H1 (cell line): ENCODE measurements around the gene ANKRD34B. TPM values are rescaled to one million over a fixed set of nuclear protein-coding genes. Genes with fewer than 3 reads are reported as not detected.

Experiments used
- CTCF ChIP-seq, 3 experiments: IDR thresholded peaks; 1 replicate in 2 of 3; 2 replicates in 1 of 3; pipeline versions ENCODE4 v1.5.1 to v1.6.1; 2011; ENCODE audit warnings: low read length in 3 of 3, mild to moderate bottlenecking in 3 of 3, inconsistent platforms in 2 of 3, low read depth in 1 of 3, moderate library complexity in 1 of 3; ENCODE audit not compliant: insufficient read depth in 1 of 3; ENCODE audit errors: control extremely low read depth in 1 of 3
- polyA plus RNA-seq, 7 experiments: library from polyadenylated mRNA; depleted of rRNA in 3 of 7; stranded (reverse) in 5 of 7; unstranded in 2 of 7; fragments of >200 nt in 5 of 7; fragments of 200-250 nt in 2 of 7; gene quantifications; 1 replicate in 5 of 7; 2 replicates in 1 of 7; 4 replicates in 1 of 7; pipeline versions ENCODE4 v1.2.1 to v1.2.3, GENCODE V29; 2011 to 2013; ENCODE audit warnings: missing spikeins in 2 of 7, mixed read lengths in 2 of 7
- total RNA-seq: library from RNA; stranded (reverse); fragmentation: NEBNext Ultra II Directional; extraction: Animal tissue kit (Norgen Biotek cat#: 25700); gene quantifications from 2 replicates; pipeline ENCODE4 v1.2.1, GENCODE V29; 2021

ANKRD34B gene
- total and polyA plus RNA-seq, 2 of the 8 experiments (the other 6 are each of a cell fraction or from before 2014, with no cell fraction given) = 1.5 to 6.3 TPM

GRCh38 chr5:80607343-80607742, 37.3 kb upstream of the ANKRD34B start (continued):
- no peak for TF ChIP-seq CTCF (IDR thresholded peaks at IDR 0.05; ENCODE audit: control extremely low read depth in 1 of 3, insufficient read depth in 1 of 3, low read depth in 1 of 3, low read length in 3 of 3)
